Measurements from ENCODE around the gene STRBP. TPM values are rescaled to one million over a fixed set of nuclear protein-coding genes. Genes with fewer than 3 reads are reported as not detected.

Gene STRBP
- 3.5 and 5.2 TPM in 2 replicates for total RNA-seq

DNA sequence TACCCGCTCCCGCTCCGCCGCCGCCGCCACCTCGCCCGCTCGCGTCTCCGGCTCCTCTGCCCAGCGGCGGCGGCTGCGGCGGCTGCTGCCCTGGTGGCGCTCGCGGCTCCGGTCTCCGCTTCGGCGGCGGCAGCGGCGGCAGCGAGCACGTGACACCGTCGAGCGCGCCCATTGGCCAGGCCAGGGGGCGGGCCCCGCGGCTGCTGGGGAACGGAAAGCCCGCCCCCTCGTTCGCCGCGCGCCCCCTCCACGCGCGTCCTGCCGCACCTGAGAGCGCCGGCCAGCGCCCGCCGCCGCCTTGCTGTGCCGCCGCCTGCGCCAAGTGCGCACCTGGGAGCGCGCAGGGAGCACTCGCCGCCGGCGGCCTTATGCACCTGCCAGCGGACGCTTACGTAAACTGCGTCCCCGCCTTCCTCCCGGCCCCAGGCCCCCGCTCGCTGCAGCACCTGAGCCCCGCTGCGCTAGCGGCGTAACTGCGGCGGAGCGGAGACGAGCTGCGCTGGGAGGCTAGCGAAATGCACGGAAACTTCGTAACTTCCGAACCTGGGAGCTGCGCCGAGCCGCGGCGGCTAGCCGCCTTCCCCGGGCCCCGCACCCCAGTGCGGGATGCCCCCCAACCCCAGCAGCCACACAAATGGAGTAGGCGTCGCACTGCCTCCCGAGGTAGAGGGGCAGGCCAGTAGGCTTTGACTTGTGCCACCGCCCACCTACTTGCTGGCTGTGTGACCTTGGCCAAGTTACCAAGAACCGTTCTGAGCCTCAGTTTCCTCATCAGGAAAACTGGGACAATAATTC lies at the start of gene STRBP:
Gene STRBP (minus strand): TSS at position 122 of the 795 bp plus-strand sequence. CDS start 84,452 bp downstream, outside the sequence.

Other genes starting within 250 kb of the STRBP start
- gene GPR21, start 234.9 kb downstream of the STRBP start, total RNA-seq, result 0.17 and 1.0 TPM in 2 replicates
- not detected in 2 replicates for gene CRB2, start 87.6 kb upstream of the STRBP start, total RNA-seq